PFSK-1 (cell line): ENCODE results near the gene PPP3CA.

Source experiments
- POLR2AphosphoS5 ChIP-seq: IDR thresholded peaks from 2 replicates; pipeline ENCODE4 v1.6.1; 2012; ENCODE audit warnings: low read depth, mild to moderate bottlenecking, control low read depth, low read length, moderate library complexity
- REST ChIP-seq, 2 experiments: IDR thresholded peaks; 2 replicates each; pipeline versions ENCODE4 v1.6.1 to v1.8.0; 2011 to 2012; ENCODE audit warnings: low read depth in 2 of 2, low read length in 2 of 2, control low read depth in 1 of 2, inconsistent platforms in 1 of 2, mild to moderate bottlenecking in 1 of 2, moderate library complexity in 1 of 2; ENCODE audit not compliant: insufficient read depth in 1 of 2

- TF ChIP-seq POLR2AphosphoS5 (no peak), REST (IDR thresholded peaks at IDR 0.05; ENCODE audit: insufficient read depth in 1 of 2, low read depth in 2 of 2, low read length in 2 of 2) (no peak)
These were observed 258.2 kb downstream of the PPP3CA start for GRCh38 chr4:101089168-101089567.
